Midbrain (tissue), 1 donor: ENCODE data around the gene LGALS9B.
"Not testable (repeated sequence)": the region's sequence is repeated elsewhere in the genome, so short reads cannot be mapped to it uniquely, and the experiment has no call there.

ENCODE experiments used
- DNase-seq: peaks from one replicate; lab custom pipeline; 2025; lab: John Stamatoyannopoulos, UW

LGALS9B gene

GRCh38 chr17:20467447-20467846 is at the start of gene LGALS9B:
Gene LGALS9B, minus strand, starts transcription at chr17:20467539. Its CDS starts 69 bp downstream, at chr17:20467470.
- DNase-seq: not testable (repeated sequence)

- DNase-seq: not testable (repeated sequence)
Observed at GRCh38 chr17:20516986-20517385, 49.6 kb upstream of the LGALS9B start.

- DNase-seq: not testable (repeated sequence)
Observed at GRCh38 chr17:20515099-20515498, 47.8 kb upstream of the LGALS9B start.

GRCh38 chr17:20513539-20513938 is 46.2 kb upstream of the LGALS9B start:
- not testable (repeated sequence) for DNase-seq

- not testable (repeated sequence) for DNase-seq
Observed at GRCh38 chr17:20512378-20512777, 45.0 kb upstream of the LGALS9B start.

GRCh38 chr17:20511778-20512177 is 44.4 kb upstream of the LGALS9B start:
- not testable (repeated sequence) for DNase-seq

- DNase-seq: not testable (repeated sequence)
Observed at GRCh38 chr17:20505333-20505732, 38.0 kb upstream of the LGALS9B start.

- not testable (repeated sequence) for DNase-seq
Observed at GRCh38 chr17:20504388-20505066, 37.2 kb upstream of the LGALS9B start.

- DNase-seq: not testable (repeated sequence)
Observed at GRCh38 chr17:20501896-20502295, 34.6 kb upstream of the LGALS9B start.

GRCh38 chr17:20500346-20500745 is 33.0 kb upstream of the LGALS9B start:
- not testable (repeated sequence) for DNase-seq

- not testable (repeated sequence) for DNase-seq
Observed at GRCh38 chr17:20495420-20495819, 28.1 kb upstream of the LGALS9B start.

- DNase-seq: not testable (repeated sequence)
Observed at GRCh38 chr17:20494735-20495134, 27.4 kb upstream of the LGALS9B start.

- DNase-seq: not testable (repeated sequence)
Observed at GRCh38 chr17:20494147-20494546, 26.8 kb upstream of the LGALS9B start.

- not testable (repeated sequence) for DNase-seq
Observed at GRCh38 chr17:20492971-20493370, 25.6 kb upstream of the LGALS9B start.

GRCh38 chr17:20492099-20492498 is 24.8 kb upstream of the LGALS9B start:
- DNase-seq: not testable (repeated sequence)

GRCh38 chr17:20484930-20485329 is 17.6 kb upstream of the LGALS9B start:
- DNase-seq: not testable (repeated sequence)

- not testable (repeated sequence) for DNase-seq
Observed at GRCh38 chr17:20479889-20480591, 12.7 kb upstream of the LGALS9B start.

- DNase-seq: not testable (repeated sequence)
Observed at GRCh38 chr17:20477398-20478071, 10.2 kb upstream of the LGALS9B start.

- DNase-seq: not testable (repeated sequence)
Observed at GRCh38 chr17:20475137-20475831, 7.9 kb upstream of the LGALS9B start.

- not testable (repeated sequence) for DNase-seq
Observed at GRCh38 chr17:20474081-20474480, 6.7 kb upstream of the LGALS9B start.

- DNase-seq: not testable (repeated sequence)
Observed at GRCh38 chr17:20469946-20470345, 2.6 kb upstream of the LGALS9B start.

GRCh38 chr17:20469107-20469506 is 1.8 kb upstream of the LGALS9B start:
- DNase-seq: not testable (repeated sequence)
